ENCODE results near the gene LPCAT1.
"Not testable (repeated sequence)": the region's sequence is repeated elsewhere in the genome, so short reads cannot be mapped to it uniquely, and the experiment has no call there.

Gene LPCAT1

GRCh38 chr5:1506242-1507013 is 17.3 kb downstream of the LPCAT1 start:
- no peak for TF ChIP-seq ZNF274 (IDR thresholded peaks at IDR 0.05; ENCODE audit: low read depth, low read length)
- no peak overlapping the region for H3K4me3 ChIP-seq (ENCODE audit: low read length)

- no peak overlapping the region for H3K4me3 ChIP-seq (ENCODE audit: low read length)
- no peak for TF ChIP-seq ZNF274 (IDR thresholded peaks at IDR 0.05; ENCODE audit: low read depth, low read length)
Measured at GRCh38 chr5:1505506-1506241, 18.1 kb downstream of the LPCAT1 start.

- not testable (repeated sequence) for H3K4me3 ChIP-seq (ENCODE audit: low read length)
Measured at GRCh38 chr5:1505089-1505488, 18.7 kb downstream of the LPCAT1 start.

GRCh38 chr5:1504617-1505016 is 19.1 kb downstream of the LPCAT1 start:
- no peak for TF ChIP-seq ZNF274 (IDR thresholded peaks at IDR 0.05; ENCODE audit: low read depth, low read length)

GRCh38 chr5:1504069-1504595 is 19.6 kb downstream of the LPCAT1 start:
- no peak for TF ChIP-seq ZNF274 (IDR thresholded peaks at IDR 0.05; ENCODE audit: low read depth, low read length)
- no peak overlapping the region; the same call in 1 of the 2 replicates for H3K4me3 ChIP-seq (ENCODE audit: low read length)

More at GRCh38 chr5:1504617-1505016, 19.1 kb downstream of the LPCAT1 start:
- no peak overlapping the region; the same call in 1 of the 2 replicates for H3K4me3 ChIP-seq (ENCODE audit: low read length)

- no peak for TF ChIP-seq ZNF274 (IDR thresholded peaks at IDR 0.05; ENCODE audit: low read depth, low read length)
- H3K4me3 ChIP-seq (ENCODE audit: low read length), result peak overlapping the region; percentile 3; the same call in 1 of the 2 replicates
Measured at GRCh38 chr5:1503241-1504068, 20.3 kb downstream of the LPCAT1 start.

- peak overlapping the region; percentile 19; the same call in 1 of the 2 replicates for H3K4me3 ChIP-seq (ENCODE audit: low read length)
Measured at GRCh38 chr5:1502737-1503120, 21.0 kb downstream of the LPCAT1 start.

GRCh38 chr5:1502046-1502736 is 21.6 kb downstream of the LPCAT1 start:
- H3K4me3 ChIP-seq (ENCODE audit: low read length), result peak overlapping the region; percentile 19; the same call in 1 of the 2 replicates
- no peak for TF ChIP-seq ZNF274 (IDR thresholded peaks at IDR 0.05; ENCODE audit: low read depth, low read length)

More at GRCh38 chr5:1502737-1503120, 21.0 kb downstream of the LPCAT1 start:
- TF ChIP-seq ZNF274 (IDR thresholded peaks at IDR 0.05; ENCODE audit: low read depth, low read length), result no peak

GRCh38 chr5:1501372-1502045 is 22.3 kb downstream of the LPCAT1 start:
- no peak for TF ChIP-seq ZNF274 (IDR thresholded peaks at IDR 0.05; ENCODE audit: low read depth, low read length)
- H3K4me3 ChIP-seq (ENCODE audit: low read length), result no peak overlapping the region

- no peak for TF ChIP-seq ZNF274 (IDR thresholded peaks at IDR 0.05; ENCODE audit: low read depth, low read length)
- H3K4me3 ChIP-seq (ENCODE audit: low read length), result no peak overlapping the region
Measured at GRCh38 chr5:1500411-1501091, 23.2 kb downstream of the LPCAT1 start.

GRCh38 chr5:1499851-1500250 is 23.9 kb downstream of the LPCAT1 start:
- no peak for TF ChIP-seq ZNF274 (IDR thresholded peaks at IDR 0.05; ENCODE audit: low read depth, low read length)
- H3K4me3 ChIP-seq (ENCODE audit: low read length), result no peak overlapping the region; the same call in 1 of the 2 replicates

- no peak overlapping the region for H3K4me3 ChIP-seq (ENCODE audit: low read length)
- no peak for TF ChIP-seq ZNF274 (IDR thresholded peaks at IDR 0.05; ENCODE audit: low read depth, low read length)
Measured at GRCh38 chr5:1498623-1499416, 24.9 kb downstream of the LPCAT1 start.
